ENCODE results near the gene CLSTN1. TPM values are rescaled to one million over a fixed set of nuclear protein-coding genes. Genes with fewer than 3 reads are reported as not detected.

CLSTN1 gene
- total RNA-seq, 1 donor from 2014 or later = 126 TPM

- Mint-ChIP-seq H3K9me3 (ENCODE audit: low read depth) (no peaks in the 10 kb centered on the region), H3K36me3 (ENCODE audit: low read depth) (no peaks in the 10 kb centered on the region), H3K27ac (ENCODE audit: unreplicated experiment) (peak overlapping the region; percentile 37), H3K4me3 (ENCODE audit: unreplicated experiment) (no peak overlapping the region), H3K4me1 (ENCODE audit: low read depth) (peaks cover 30% of the 10 kb centered on the region), H3K27me3 (ENCODE audit: low read depth) (no peaks in the 10 kb centered on the region)
- no peak for DNase-seq (ENCODE audit: low spot score)
- TF ChIP-seq CTCF (IDR thresholded peaks at IDR 0.05) = no peak
Measured at GRCh38 chr1:9815150-9815549, 8.6 kb downstream of the CLSTN1 start.

- DNase-seq (ENCODE audit: low spot score) = no peak
- peaks cover 30% of the 10 kb centered on the region for H3K4me1 Mint-ChIP-seq (ENCODE audit: low read depth)
- H3K27me3 Mint-ChIP-seq (ENCODE audit: low read depth) = no peaks in the 10 kb centered on the region
- no peaks in the 10 kb centered on the region for H3K36me3 Mint-ChIP-seq (ENCODE audit: low read depth)
- no peak overlapping the region for H3K4me3 Mint-ChIP-seq (ENCODE audit: unreplicated experiment)
- TF ChIP-seq CTCF (IDR thresholded peaks at IDR 0.05) = no peak
- no peaks in the 10 kb centered on the region for H3K9me3 Mint-ChIP-seq (ENCODE audit: low read depth)
- H3K27ac Mint-ChIP-seq (ENCODE audit: unreplicated experiment) = no peak overlapping the region
Measured at GRCh38 chr1:9814619-9815018, 9.1 kb downstream of the CLSTN1 start.

- Mint-ChIP-seq H3K4me3 (ENCODE audit: unreplicated experiment) (no peak overlapping the region), H3K9me3 (ENCODE audit: low read depth) (no peaks in the 10 kb centered on the region), H3K36me3 (ENCODE audit: low read depth) (no peaks in the 10 kb centered on the region), H3K27ac (ENCODE audit: unreplicated experiment) (no peak overlapping the region), H3K27me3 (ENCODE audit: low read depth) (no peaks in the 10 kb centered on the region), H3K4me1 (ENCODE audit: low read depth) (peaks cover 29% of the 10 kb centered on the region)
- no peak for TF ChIP-seq CTCF (IDR thresholded peaks at IDR 0.05)
- DNase-seq (ENCODE audit: low spot score) = no peak
Measured at GRCh38 chr1:9811239-9811966, 12.4 kb downstream of the CLSTN1 start.

GRCh38 chr1:9809100-9809510, 14.7 kb downstream of the CLSTN1 start:
- DNase-seq (ENCODE audit: low spot score) = no peak
- no peaks in the 10 kb centered on the region for H3K36me3 Mint-ChIP-seq (ENCODE audit: low read depth)
- H3K9me3 Mint-ChIP-seq (ENCODE audit: low read depth) = no peaks in the 10 kb centered on the region
- H3K4me1 Mint-ChIP-seq (ENCODE audit: low read depth) = peaks cover 21% of the 10 kb centered on the region
- H3K4me3 Mint-ChIP-seq (ENCODE audit: unreplicated experiment) = no peak overlapping the region
- no peak for TF ChIP-seq CTCF (IDR thresholded peaks at IDR 0.05)
- no peak overlapping the region for H3K27ac Mint-ChIP-seq (ENCODE audit: unreplicated experiment)
- H3K27me3 Mint-ChIP-seq (ENCODE audit: low read depth) = no peaks in the 10 kb centered on the region

GRCh38 chr1:9808459-9808858, 15.3 kb downstream of the CLSTN1 start:
- TF ChIP-seq CTCF (IDR thresholded peaks at IDR 0.05) = no peak
- Mint-ChIP-seq H3K27me3 (ENCODE audit: low read depth) (no peaks in the 10 kb centered on the region), H3K4me1 (ENCODE audit: low read depth) (peaks cover 21% of the 10 kb centered on the region), H3K27ac (ENCODE audit: unreplicated experiment) (no peak overlapping the region), H3K4me3 (ENCODE audit: unreplicated experiment) (no peak overlapping the region), H3K36me3 (ENCODE audit: low read depth) (no peaks in the 10 kb centered on the region), H3K9me3 (ENCODE audit: low read depth) (no peaks in the 10 kb centered on the region)
- peak; percentile 29 for DNase-seq (ENCODE audit: low spot score)

Measured in chondrocyte (in vitro differentiated cells).